Sigmoid colon (tissue), 7 donors: ENCODE measurements around the gene SIDT2. TPM values are rescaled to one million over a fixed set of nuclear protein-coding genes. Genes with fewer than 3 reads are reported as not detected.
A peak's percentile ranks its signal among the peaks of the same experiment; 100 is the strongest.

Experiments used
- DNase-seq: peaks from one replicate; pipeline ENCODE4 v3.0.0-alpha.2; 2019
- H3K27ac ChIP-seq, 4 donors: fragments of 200-600 bp; sonication (generic); one replicate each; pipeline ENCODE4 v1.5.1; 2016 to 2019; ENCODE audit warnings: mild to moderate bottlenecking in 1 of 4
- H3K27me3 ChIP-seq, 3 donors: fragments of 200-600 bp; sonication (generic); one replicate each; pipeline ENCODE4 v1.5.1; 2019; ENCODE audit warnings: mild to moderate bottlenecking in 1 of 3
- H3K36me3 ChIP-seq, 4 donors: fragments of 200-600 bp; sonication (generic); one replicate each; pipeline ENCODE4 v1.5.1; 2016 to 2019
- H3K4me1 ChIP-seq, 4 donors: fragments of 200-600 bp; sonication (generic); one replicate each; pipeline ENCODE4 v1.5.1; 2017 to 2019
- H3K4me3 ChIP-seq, 4 donors: fragments of 200-600 bp; sonication (generic); one replicate each; pipeline ENCODE4 v1.5.1; 2017 to 2019; ENCODE audit warnings: mild to moderate bottlenecking in 2 of 4, moderate library complexity in 1 of 4
- H3K9me3 ChIP-seq, 4 donors: fragments of 200-600 bp in 3 of 4; sonication (generic) in 3 of 4; one replicate each; pipeline versions ENCODE4 v1.5.1 to v1.6.1; 2013 to 2019
- EP300 ChIP-seq, 4 donors: sonication (generic); formaldehyde crosslinking; IDR thresholded peaks; one replicate each; pipeline ENCODE4 v1.6.1; 2017; ENCODE audit warnings: antibody characterized with exemption in 4 of 4
- POLR2A ChIP-seq, 2 donors: fragments of 450-650 bp; IDR thresholded peaks; one replicate each; pipeline ENCODE4 v1.6.1; 2016; ENCODE audit warnings: antibody characterized with exemption in 2 of 2, mild to moderate bottlenecking in 2 of 2, moderate library complexity in 2 of 2
- POLR2AphosphoS5 ChIP-seq, 4 donors: sonication (generic); formaldehyde crosslinking; IDR thresholded peaks; one replicate each; pipeline ENCODE4 v1.6.1; 2017; ENCODE audit warnings: antibody characterized with exemption in 4 of 4
- WGBS, 2 donors: extraction: QIAGEN DNeasy Blood & Tissue Kit; methylation state at CpG; one replicate each; pipeline ENCODE4 v1.1.7; 2013; 5-methylcytosine and 5-hydroxymethylcytosine counted together
- intact Hi-C: fragments of 100-400 bp; cut with DNase I; formaldehyde crosslinking; loops from one replicate; pipeline ENCODE4 v1.15.1; 2023
- polyA plus RNA-seq, 3 donors: library from polyadenylated mRNA; stranded (reverse); fragments of 200-250 nt; gene quantifications; one replicate each; pipeline ENCODE4 v1.2.3, GENCODE V29; 2013
- total RNA-seq, 4 donors: library from RNA; depleted of rRNA; stranded (reverse); fragments of >200 nt; gene quantifications; one replicate each; pipeline ENCODE4 v1.1.0, GENCODE V29; 2016
- TF ChIP-seq, protein P1 (sequence below), 4 experiments: fragments of 450-650 bp in 3 of 4; fragments of 200-600 bp in 1 of 4; IDR thresholded peaks; one replicate each; pipeline ENCODE4 v1.5.1; 2016 to 2019; ENCODE audit warnings: antibody characterized with exemption in 4 of 4, mild to moderate bottlenecking in 3 of 4, moderate library complexity in 2 of 4
- donor health status: healthy with polysubstance abuse.
- donor health status: Bipolar disorder and iron deficiency.
- donor health status: healthy.

SIDT2 gene
- total and polyA plus RNA-seq, 7 donors: 7.6 to 50.7 (median 22.1) TPM

GRCh38 chr11:117220999-117221774 is 42.6 kb downstream of the SIDT2 start:
- Histone ChIP-seq H3K36me3 (peaks cover 0 to 29% (median 7%) of the 10 kb centered on the region in 4 donors), H3K27ac (peak overlapping the region; percentile 89 to 95 (median 91)), H3K4me3 (peak overlapping the region in 1 of 4 donors; percentile 10), H3K27me3 (no peaks in the 10 kb centered on the region), H3K9me3 (no peaks in the 10 kb centered on the region), H3K4me1 (peaks cover 0 to 100% (median 96%) of the 10 kb centered on the region in 4 donors)
- 74% methylated on average over 7 of the region's 7 CpGs for WGBS, 2 donors
- intact Hi-C loops: no loop called here
- DNase-seq: peak; percentile 93
- peak; percentile 64 to 89 (median 76) for TF ChIP-seq POLR2AphosphoS5 (IDR thresholded peaks at IDR 0.05)
- TF ChIP-seq, protein P1, sequence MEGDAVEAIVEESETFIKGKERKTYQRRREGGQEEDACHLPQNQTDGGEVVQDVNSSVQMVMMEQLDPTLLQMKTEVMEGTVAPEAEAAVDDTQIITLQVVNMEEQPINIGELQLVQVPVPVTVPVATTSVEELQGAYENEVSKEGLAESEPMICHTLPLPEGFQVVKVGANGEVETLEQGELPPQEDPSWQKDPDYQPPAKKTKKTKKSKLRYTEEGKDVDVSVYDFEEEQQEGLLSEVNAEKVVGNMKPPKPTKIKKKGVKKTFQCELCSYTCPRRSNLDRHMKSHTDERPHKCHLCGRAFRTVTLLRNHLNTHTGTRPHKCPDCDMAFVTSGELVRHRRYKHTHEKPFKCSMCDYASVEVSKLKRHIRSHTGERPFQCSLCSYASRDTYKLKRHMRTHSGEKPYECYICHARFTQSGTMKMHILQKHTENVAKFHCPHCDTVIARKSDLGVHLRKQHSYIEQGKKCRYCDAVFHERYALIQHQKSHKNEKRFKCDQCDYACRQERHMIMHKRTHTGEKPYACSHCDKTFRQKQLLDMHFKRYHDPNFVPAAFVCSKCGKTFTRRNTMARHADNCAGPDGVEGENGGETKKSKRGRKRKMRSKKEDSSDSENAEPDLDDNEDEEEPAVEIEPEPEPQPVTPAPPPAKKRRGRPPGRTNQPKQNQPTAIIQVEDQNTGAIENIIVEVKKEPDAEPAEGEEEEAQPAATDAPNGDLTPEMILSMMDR (IDR thresholded peaks at IDR 0.05): no peak
- peak in 3 of 4 donors; percentile 4 to 68 (median 65) for TF ChIP-seq EP300 (IDR thresholded peaks at IDR 0.05)
- no peak for TF ChIP-seq POLR2A (IDR thresholded peaks at IDR 0.05)

DNA sequence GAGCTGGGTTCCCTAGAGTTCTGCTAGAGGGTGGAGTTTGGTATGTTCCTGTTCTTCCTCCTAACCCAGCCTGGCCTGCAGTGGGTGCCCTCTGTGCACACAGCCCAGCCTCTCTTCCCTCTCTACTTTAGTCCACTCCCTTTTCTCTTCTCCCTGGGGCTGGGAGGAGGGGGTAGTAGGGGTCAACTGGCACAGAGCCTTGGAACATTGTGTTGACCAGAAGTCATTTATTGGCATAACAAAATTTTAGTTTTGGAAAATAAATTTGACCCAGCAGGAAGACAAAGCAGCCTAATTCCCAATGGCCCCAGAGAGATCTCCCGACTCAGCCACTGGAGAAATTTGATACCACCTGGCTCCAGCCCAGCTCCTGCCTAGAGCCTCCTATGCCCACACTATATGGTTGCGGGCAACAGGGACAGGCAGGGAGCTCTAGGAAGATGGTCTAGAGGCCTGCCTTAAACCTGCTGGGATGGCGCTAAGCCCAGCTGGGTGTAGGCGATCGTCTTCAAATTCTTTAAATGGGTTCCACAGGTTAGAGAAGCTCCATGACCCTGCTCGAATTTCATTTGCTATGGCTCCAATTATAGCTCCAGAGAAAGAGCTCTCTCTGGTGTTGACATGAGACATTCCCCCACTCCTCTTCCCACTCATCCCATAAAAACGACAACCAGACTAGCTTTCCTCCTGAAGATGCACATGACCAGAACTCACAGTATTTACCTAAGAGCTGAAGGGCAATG is 43.4 kb downstream of the SIDT2 start:
- TF ChIP-seq POLR2AphosphoS5 (IDR thresholded peaks at IDR 0.05) (peak; percentile 74 to 93 (median 89)), POLR2A (IDR thresholded peaks at IDR 0.05) (no peak), EP300 (IDR thresholded peaks at IDR 0.05) (peak; percentile 32 to 80 (median 76))
- TF ChIP-seq, protein P1 (IDR thresholded peaks at IDR 0.05): no peak
- peak; percentile 92 for DNase-seq
- peak overlapping the region in 1 of 4 donors; percentile 2 for H3K4me3 ChIP-seq
- H3K36me3 ChIP-seq: peaks cover 0 to 34% (median 9%) of the 10 kb centered on the region in 4 donors
- intact Hi-C loops: loop anchor here (1.0 kb wide), 1 partner anchor 24 kb away; no protein-coding TSS in a partner anchor
- H3K9me3 ChIP-seq: no peaks in the 10 kb centered on the region
- peak overlapping the region; percentile 89 to 95 (median 91) for H3K27ac ChIP-seq
- peaks cover 0 to 95% (median 91%) of the 10 kb centered on the region in 4 donors for H3K4me1 ChIP-seq
- no peaks in the 10 kb centered on the region for H3K27me3 ChIP-seq
- WGBS, 2 donors: 71 to 73% methylated on average over 7 of the region's 7 CpGs

DNA sequence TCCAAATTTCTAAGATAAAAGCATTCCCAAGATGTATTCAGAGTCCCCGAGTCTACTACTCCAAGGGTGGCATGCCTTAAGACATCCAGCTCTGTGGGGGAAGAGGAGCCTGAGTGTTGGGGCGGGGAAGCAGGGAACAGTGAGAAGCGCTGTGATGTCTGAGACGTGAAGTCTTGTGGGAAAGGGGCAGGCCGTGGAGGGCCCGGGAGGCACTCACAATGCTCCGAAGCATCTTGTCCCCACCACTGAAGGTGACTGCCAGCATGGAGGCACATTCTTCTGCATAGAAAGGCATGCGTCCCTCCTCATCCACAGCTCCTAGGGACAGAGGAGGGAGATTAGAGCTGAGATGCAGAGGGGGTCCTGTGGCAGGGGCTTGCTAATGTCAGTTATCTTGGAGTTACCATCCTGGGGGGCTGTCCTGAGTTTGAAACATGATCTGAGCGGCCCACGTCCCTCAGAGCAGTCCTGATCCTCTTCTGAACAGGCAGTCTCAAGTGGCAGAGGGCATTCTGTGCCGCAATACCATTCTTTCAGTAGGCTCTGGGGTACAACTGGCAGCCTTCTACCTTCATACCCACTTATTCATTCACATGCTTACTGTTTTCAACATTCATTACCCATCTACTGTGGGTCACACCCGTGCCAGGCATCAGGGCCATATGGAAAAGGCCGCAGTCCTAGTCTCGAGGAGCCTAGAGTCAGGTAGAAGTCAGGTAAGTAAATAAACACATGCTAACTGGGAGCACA is 44.6 kb downstream of the SIDT2 start:
- 94% methylated on average over 14 of the region's 14 CpGs for WGBS, 2 donors
- Histone ChIP-seq H3K36me3 (peaks cover 8 to 46% (median 20%) of the 10 kb centered on the region in 4 donors), H3K9me3 (no peaks in the 10 kb centered on the region), H3K4me1 (peaks cover 0 to 83% (median 79%) of the 10 kb centered on the region in 4 donors), H3K27me3 (no peaks in the 10 kb centered on the region), H3K27ac (peak overlapping the region; percentile 89 to 95 (median 91)), H3K4me3 (no peak overlapping the region)
- peak; percentile 66 for DNase-seq
- intact Hi-C loops: loop anchor here (1.0 kb wide), 1 partner anchor 25 kb away; no protein-coding TSS in a partner anchor
- TF ChIP-seq POLR2A (IDR thresholded peaks at IDR 0.05) (no peak), EP300 (IDR thresholded peaks at IDR 0.05) (no peak), POLR2AphosphoS5 (IDR thresholded peaks at IDR 0.05) (no peak)
- TF ChIP-seq, protein P1 (IDR thresholded peaks at IDR 0.05): no peak
